IMR-90 (cell line): ENCODE data around the gene RUNX3. TPM values are rescaled to one million over a fixed set of nuclear protein-coding genes. Genes with fewer than 3 reads are reported as not detected.

Experiments
- ATAC-seq: fragments of 200-7000 bp; cut with Tn5 transposase; 2 replicates; pipeline ENCODE4 v1.9.1; 2020; ENCODE audit warnings: low read depth, mild to moderate bottlenecking, moderate library complexity
- BruUV-seq: library from RNA; stranded (reverse); fragments of 400-500 nt; replicated peaks from 2 replicates; lab custom pipeline; 2021; lab: Mats Ljungman, UMichigan
- CTCF ChIA-PET: fragments of 300-600 bp; formaldehyde crosslinking; extraction: SDS; loops from one replicate; lab custom pipeline; 2021; ENCODE audit warnings: antibody characterized with exemption; lab: Yijun Ruan, JAX
- POLR2A ChIA-PET: fragments of 300-600 bp; sonication (Branson Sonifier 250); formaldehyde crosslinking; loops from one replicate; lab custom pipeline; 2022; ENCODE audit warnings: antibody characterized with exemption; ENCODE audit not compliant: unreplicated experiment; lab: Charles Lee
- DNase-seq: peaks from one replicate; pipeline ENCODE4 v3.0.0; 2013
- H2AFZ ChIP-seq: replicated peaks from 2 replicates; pipeline ENCODE3; 2013; ENCODE audit warnings: low read length, mild to moderate bottlenecking; ENCODE audit not compliant: poor library complexity
- H2AK5ac ChIP-seq: 2 replicates; pipeline ENCODE4 v1.6.1; 2013; ENCODE audit warnings: low read depth, low read length, inconsistent platforms
- H2AK9ac ChIP-seq: replicated peaks from 2 replicates; pipeline ENCODE3; 2013; ENCODE audit warnings: mild to moderate bottlenecking, low read depth, low read length, moderate library complexity; ENCODE audit not compliant: poor library complexity
- H2BK120ac ChIP-seq: 2 replicates; pipeline ENCODE4 v1.6.1; 2013; ENCODE audit warnings: low read depth, low read length, inconsistent platforms
- H2BK15ac ChIP-seq: 3 replicates; pipeline ENCODE4 v1.6.1; 2013; ENCODE audit warnings: low read depth, low read length, inconsistent platforms
- H2BK20ac ChIP-seq: 2 replicates; pipeline ENCODE4 v1.6.1; 2013; ENCODE audit warnings: low read depth, mild to moderate bottlenecking, inconsistent platforms, low read length, moderate library complexity
- H2BK5ac ChIP-seq: 2 replicates; pipeline ENCODE4 v1.6.1; 2013; ENCODE audit warnings: mild to moderate bottlenecking, low read depth, low read length, inconsistent platforms; ENCODE audit not compliant: poor library complexity, severe bottlenecking
- H3K14ac ChIP-seq: replicated peaks from 2 replicates; pipeline ENCODE4 v1.6.1; 2013; ENCODE audit warnings: low read depth, low read length, inconsistent platforms
- H3K18ac ChIP-seq: 2 replicates; pipeline ENCODE4 v1.6.1; 2013; ENCODE audit warnings: low read depth, low read length, control low read depth
- H3K23ac ChIP-seq: 2 replicates; pipeline ENCODE4 v1.6.1; 2013; ENCODE audit warnings: low read depth, low read length, inconsistent platforms
- H3K27ac ChIP-seq: 2 replicates; pipeline ENCODE4 v1.5.1; 2013; ENCODE audit warnings: mild to moderate bottlenecking, control low read depth, low read length; ENCODE audit not compliant: insufficient read depth
- H3K27me3 ChIP-seq: 2 replicates; pipeline ENCODE4 v1.6.1; 2013; ENCODE audit warnings: low read length; ENCODE audit not compliant: control insufficient read depth, insufficient read depth
- H3K36me3 ChIP-seq: 2 replicates; pipeline ENCODE4 v1.6.1; 2013; ENCODE audit warnings: low read length, mixed read lengths; ENCODE audit not compliant: control insufficient read depth, insufficient read depth
- H3K4ac ChIP-seq: 2 replicates; pipeline ENCODE4 v1.6.1; 2013; ENCODE audit warnings: low read depth, low read length, inconsistent platforms
- H3K4me1 ChIP-seq: 2 replicates; pipeline ENCODE4 v1.6.1; 2013; ENCODE audit warnings: low read length, mixed read lengths; ENCODE audit not compliant: control insufficient read depth, insufficient read depth
- H3K4me2 ChIP-seq: 2 replicates; pipeline ENCODE4 v1.6.1; 2013; ENCODE audit warnings: low read depth, mild to moderate bottlenecking, control low read depth, low read length, moderate library complexity
- H3K4me3 ChIP-seq: 2 replicates; pipeline ENCODE4 v1.5.1; 2013; ENCODE audit warnings: low read depth, mild to moderate bottlenecking, control low read depth, low read length, moderate library complexity; ENCODE audit not compliant: insufficient read depth
- H3K56ac ChIP-seq: 2 replicates; pipeline ENCODE4 v1.6.1; 2013; ENCODE audit warnings: low read length, inconsistent platforms; ENCODE audit not compliant: insufficient read depth; ENCODE audit errors: extremely low read depth
- H3K79me1 ChIP-seq, 2 experiments: 2 replicates each; pipeline ENCODE4 v1.6.1; 2013; ENCODE audit warnings: low read length in 2 of 2, inconsistent platforms in 1 of 2, low read depth in 1 of 2
- H3K9ac ChIP-seq: 2 replicates; pipeline ENCODE4 v1.6.1; 2013; ENCODE audit warnings: low read depth, low read length, control low read depth
- H3K9me1 ChIP-seq: 2 replicates; pipeline ENCODE4 v1.6.1; 2013; ENCODE audit warnings: low read length, inconsistent platforms; ENCODE audit not compliant: insufficient read depth
- H3K9me3 ChIP-seq: 2 replicates; pipeline ENCODE4 v1.6.1; 2013; ENCODE audit warnings: low read length; ENCODE audit not compliant: control insufficient read depth, insufficient read depth
- H4K20me1 ChIP-seq: 2 replicates; pipeline ENCODE4 v1.6.1; 2013; ENCODE audit warnings: low read length, inconsistent platforms; ENCODE audit not compliant: insufficient read depth
- H4K5ac ChIP-seq: 2 replicates; pipeline ENCODE4 v1.6.1; 2013; ENCODE audit warnings: mild to moderate bottlenecking, low read depth, low read length, control low read depth
- H4K8ac ChIP-seq, 2 experiments: 2 replicates each; pipeline ENCODE4 v1.6.1; 2013; ENCODE audit warnings: low read depth in 2 of 2, low read length in 2 of 2, control low read depth in 1 of 2, inconsistent platforms in 1 of 2
- H4K91ac ChIP-seq: 2 replicates; pipeline ENCODE4 v1.6.1; 2013; ENCODE audit warnings: low read depth, low read length, inconsistent platforms; ENCODE audit not compliant: insufficient read depth
- BHLHE40 ChIP-seq: fragments of 150-350 bp; IDR thresholded peaks from 2 replicates; pipeline ENCODE4 v1.6.1; 2016; ENCODE audit warnings: mild to moderate bottlenecking, low read depth, low read length
- CEBPB ChIP-seq: IDR thresholded peaks from 2 replicates; pipeline ENCODE4 v1.6.1; 2012; ENCODE audit warnings: low read depth, low read length, improper control_type of control experiment
- CHD1 ChIP-seq: IDR thresholded peaks from 2 replicates; pipeline ENCODE4 v1.6.1; 2012; ENCODE audit warnings: low read depth, low read length, improper control_type of control experiment
- CTCF ChIP-seq: conservative IDR thresholded peaks from 2 replicates; pipeline ENCODE4 v1.5.1; 2012; ENCODE audit warnings: mild to moderate bottlenecking, low read depth, low read length, improper control_type of control experiment
- ELK1 ChIP-seq: fragments of 150-350 bp; IDR thresholded peaks from 2 replicates; pipeline ENCODE4 v1.6.1; 2016; ENCODE audit warnings: low read depth, mild to moderate bottlenecking, low read length, moderate library complexity, borderline replicate concordance
- FOS ChIP-seq: fragments of 150-350 bp; IDR thresholded peaks from 2 replicates; pipeline ENCODE4 v1.6.1; 2016; ENCODE audit warnings: low read depth, low read length
- MAFK ChIP-seq: IDR thresholded peaks from 2 replicates; pipeline ENCODE4 v1.6.1; 2012; ENCODE audit warnings: low read depth, low read length, improper control_type of control experiment
- MAZ ChIP-seq: IDR thresholded peaks from 2 replicates; pipeline ENCODE4 v1.6.1; 2012; ENCODE audit warnings: low read depth, mild to moderate bottlenecking, low read length, improper control_type of control experiment, moderate library complexity, borderline replicate concordance
- MXI1 ChIP-seq: IDR thresholded peaks from 2 replicates; pipeline ENCODE4 v1.6.1; 2012; ENCODE audit warnings: low read depth, mild to moderate bottlenecking, low read length, moderate library complexity, borderline replicate concordance
- NFE2L2 ChIP-seq: fragments of 150-350 bp; IDR thresholded peaks from 2 replicates; pipeline ENCODE4 v1.6.1; 2016; ENCODE audit warnings: low read depth, mild to moderate bottlenecking, low read length
- POLR2A ChIP-seq: IDR thresholded peaks from 2 replicates; pipeline ENCODE4 v1.6.1; 2012; ENCODE audit warnings: mild to moderate bottlenecking, low read depth, low read length
- RAD21 ChIP-seq: IDR thresholded peaks from 2 replicates; pipeline ENCODE4 v1.6.1; 2012; ENCODE audit warnings: low read length, improper control_type of control experiment
- RCOR1 ChIP-seq: IDR thresholded peaks from 2 replicates; pipeline ENCODE4 v1.6.1; 2012; ENCODE audit warnings: mild to moderate bottlenecking, low read length, improper control_type of control experiment; ENCODE audit not compliant: insufficient replicate concordance
- RFX5 ChIP-seq: IDR thresholded peaks from 2 replicates; pipeline ENCODE4 v1.8.0; 2012; ENCODE audit warnings: low read depth, mild to moderate bottlenecking, low read length, moderate library complexity
- SMC3 ChIP-seq: fragments of 150-350 bp; IDR thresholded peaks from 2 replicates; pipeline ENCODE4 v1.6.1; 2016; ENCODE audit warnings: low read depth, mild to moderate bottlenecking, antibody characterized with exemption, low read length, moderate library complexity
- USF2 ChIP-seq: fragments of 150-350 bp; IDR thresholded peaks from 2 replicates; pipeline ENCODE4 v1.6.1; 2017; ENCODE audit warnings: mild to moderate bottlenecking, antibody characterized with exemption, low read length, low read depth
- WGBS, 2 experiments: methylation state at CpG; one replicate each; pipeline versions ENCODE4 v1.1.5 to v1.1.7; 2013; ENCODE audit warnings: missing lambda C conversion rate in 2 of 2; ENCODE audit not compliant: insufficient read length in 1 of 2; ENCODE audit errors: extremely low coverage in 2 of 2; 5-methylcytosine and 5-hydroxymethylcytosine counted together
- dilution Hi-C: fragments of 300-500 bp; cut with HindIII; formaldehyde crosslinking; loops from one replicate; pipeline ENCODE4 v1.14.3; 2018; ENCODE audit warnings: low sequenced_read_pairs; ENCODE audit not compliant: unreplicated experiment
- in situ Hi-C: fragments of 300-500 bp; cut with MboI; formaldehyde crosslinking; loops from 3 replicates; pipeline ENCODE4 v1.14.3; 2019; ENCODE audit warnings: low sequenced_read_pairs, inconsistent platforms, mixed read lengths
- intact Hi-C: fragments of 100-400 bp; cut with micrococcal nuclease; formaldehyde crosslinking; loops from 2 replicates; pipeline ENCODE4 v1.10.0; 2022
- polyA plus RNA-seq, 3 experiments: library from polyadenylated mRNA; depleted of rRNA; stranded (reverse); fragments of >200 nt; gene quantifications; 2 replicates each; pipeline ENCODE4 v1.2.3, GENCODE V29; 2012; ENCODE audit warnings: low replicate concordance in 1 of 3
- total RNA-seq: library from RNA; depleted of rRNA; stranded (reverse); fragments of >200 nt; gene quantifications from 2 replicates; pipeline ENCODE4 v1.2.3, GENCODE V29; 2012

RUNX3 gene
- total and polyA plus RNA-seq, 2 of the 4 experiments (the other 2 are of a cell fraction) = 0.07 TPM; not detected in 1

- no TSS peak for BruUV-seq
Measured at GRCh38 chr1:24918995-24919605, 11.0 kb downstream of the RUNX3 start.

More at GRCh38 chr1:24918995-24919605, 11.0 kb downstream of the RUNX3 start:
- H3K14ac ChIP-seq = no peak overlapping the region
- H4K91ac ChIP-seq = no peak overlapping the region
- H3K18ac ChIP-seq = no peak overlapping the region
- H3K79me1 ChIP-seq = no peaks in the 10 kb centered on the region
- no peak overlapping the region for H2AFZ ChIP-seq
- TF ChIP-seq MXI1 (no peak), MAZ (no peak), SMC3 (no peak), NFE2L2 (no peak), ELK1 (no peak), MAFK (no peak), FOS (no peak), USF2 (no peak), RFX5 (no peak), POLR2A (no peak), RAD21 (no peak), BHLHE40 (no peak), RCOR1 (no peak), CTCF (no peak), CEBPB (no peak), CHD1 (no peak)
- H2AK9ac ChIP-seq = no peak overlapping the region
- H4K8ac ChIP-seq = no peak overlapping the region
- 57% methylated on average over 4 of the region's 17 CpGs; no CpG with 5 or more reads in 1 of the 2 experiments for WGBS, 2 experiments
- H4K20me1 ChIP-seq = no peaks in the 10 kb centered on the region
- no peak overlapping the region for H2BK20ac ChIP-seq
- no peak overlapping the region for H3K23ac ChIP-seq
- POLR2A ChIA-PET = no interaction called here
- H3K36me3 ChIP-seq = no peaks in the 10 kb centered on the region
- intact Hi-C loops (no loop called here), dilution Hi-C loops (no loop called here), in situ Hi-C loops (no loop called here)
- no peak overlapping the region for H3K4ac ChIP-seq
- no peak overlapping the region for H2BK15ac ChIP-seq
- peaks cover 4% of the 10 kb centered on the region; the same call in 1 of the 2 replicates for H3K4me1 ChIP-seq
- H3K56ac ChIP-seq = no peak overlapping the region
- no peak overlapping the region for H3K27ac ChIP-seq
- H3K4me2 ChIP-seq = no peak overlapping the region
- no peak overlapping the region for H2BK120ac ChIP-seq
- H4K5ac ChIP-seq = no peak overlapping the region
- CTCF ChIA-PET = interaction anchor here (0.7 to 1.2 kb wide), 3 partner anchors 14 to 325 kb away, joined by 3 to 5 read pairs (median 3); no protein-coding TSS in a partner anchor
- H2AK5ac ChIP-seq = no peak overlapping the region
- no peaks in the 10 kb centered on the region for H3K9me1 ChIP-seq
- no peak overlapping the region for H3K4me3 ChIP-seq
- DNase-seq (no peak), ATAC-seq (no peak)
- H2BK5ac ChIP-seq = no peak overlapping the region
- H3K9me3 ChIP-seq = no peaks in the 10 kb centered on the region
- H3K9ac ChIP-seq = no peak overlapping the region
- H3K27me3 ChIP-seq = peaks cover 15% of the 10 kb centered on the region; the same call in 1 of the 2 replicates
